ENCODE measurements around the gene BMI1.

Gene BMI1

DNA sequence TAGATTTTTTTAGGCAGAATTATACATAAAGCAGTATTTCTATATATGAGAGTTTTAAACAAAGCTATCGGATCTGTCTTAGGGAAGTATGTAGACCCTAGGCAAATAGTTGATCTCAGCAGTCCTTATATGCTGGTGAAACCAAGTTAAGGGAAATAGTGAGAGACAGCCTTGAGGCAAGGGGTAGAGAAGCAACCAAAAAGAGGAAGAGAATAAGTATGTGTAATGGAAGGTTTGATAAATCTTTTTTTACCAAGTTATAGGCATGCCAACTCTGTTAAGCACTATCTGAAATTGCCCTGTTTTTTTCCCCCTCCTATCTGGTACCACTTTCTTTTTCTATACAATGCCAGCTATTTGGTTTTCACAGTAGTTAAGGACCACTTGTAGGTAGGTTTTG lies 44.3 kb downstream of the BMI1 start:
- H3K27ac ChIP-seq = no peak overlapping the region
- no peak for DNase-seq (ENCODE audit: low read depth, low spot score)

DNA sequence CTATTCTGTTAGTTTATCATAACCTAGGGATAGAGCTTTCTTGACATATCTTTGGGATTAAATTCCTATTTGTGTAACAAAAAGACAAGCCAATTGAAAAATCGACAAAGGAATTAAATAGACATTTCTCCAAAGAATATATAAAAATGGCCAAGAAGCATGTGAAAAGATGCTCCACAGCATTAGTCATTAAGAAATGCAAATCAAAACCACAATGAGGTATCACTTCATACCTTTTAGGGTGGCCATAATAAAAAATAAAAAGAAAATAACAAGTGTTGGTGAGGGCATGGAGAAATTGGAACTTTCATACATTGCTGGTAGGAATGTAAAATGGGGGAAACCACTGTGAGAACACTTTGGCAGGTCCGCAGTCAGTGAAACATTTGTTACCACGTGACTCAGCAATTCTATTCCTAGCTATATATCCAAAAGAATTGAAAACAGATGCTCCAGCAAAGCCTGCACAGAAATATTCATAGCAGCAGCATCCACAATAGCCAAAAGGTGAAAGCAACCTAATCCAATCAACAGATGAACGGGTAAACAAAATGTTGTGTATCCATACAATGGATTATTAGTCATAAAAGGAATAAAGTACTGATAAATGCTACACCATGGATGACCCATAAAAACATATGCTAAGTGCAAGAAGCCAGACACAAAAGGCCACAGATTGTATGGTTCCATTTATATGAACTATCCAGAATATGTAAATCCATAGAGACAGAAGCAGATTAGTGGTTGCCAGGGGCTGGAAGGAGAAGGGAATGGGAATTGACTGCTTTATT lies 44.9 kb downstream of the BMI1 start:
- no peak for DNase-seq (ENCODE audit: low read depth, low spot score)
- H3K27ac ChIP-seq = no peak overlapping the region

DNA sequence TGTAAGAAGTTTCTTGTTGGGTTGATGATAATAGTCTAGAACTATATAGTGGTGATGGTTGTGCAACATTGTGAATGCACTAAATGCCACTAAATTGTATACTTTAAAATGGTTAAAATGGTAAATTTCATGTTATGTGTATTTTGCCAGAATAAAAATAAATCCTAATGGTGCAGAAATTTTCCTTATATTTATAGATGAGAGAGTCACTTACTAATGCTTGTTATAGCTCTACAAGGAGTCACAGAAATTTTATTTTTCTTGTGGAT lies 45.5 kb downstream of the BMI1 start:
- no peak overlapping the region for H3K27ac ChIP-seq
- DNase-seq (ENCODE audit: low read depth, low spot score) = no peak

DNA sequence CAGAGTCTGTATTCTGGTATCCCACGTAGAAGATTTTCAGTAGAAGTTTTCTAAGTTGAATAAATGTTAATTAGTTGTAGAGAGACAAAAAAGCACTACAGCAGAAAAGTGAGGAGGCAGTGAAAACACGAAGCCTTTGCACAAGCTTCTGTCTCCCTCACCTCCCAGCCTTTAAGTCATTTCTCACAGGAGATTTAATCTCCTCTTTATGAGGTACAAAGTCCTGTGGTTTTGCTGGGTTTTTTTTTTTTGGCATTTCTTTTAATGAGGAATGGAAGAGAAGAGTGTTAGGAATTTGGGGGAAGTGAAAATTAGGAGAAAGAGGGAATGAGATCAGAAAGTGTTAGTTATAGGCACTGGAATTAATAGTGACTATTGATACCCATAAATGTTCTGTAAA lies 45.9 kb downstream of the BMI1 start:
- no peak overlapping the region for H3K27ac ChIP-seq
- no peak for DNase-seq (ENCODE audit: low read depth, low spot score)

DNA sequence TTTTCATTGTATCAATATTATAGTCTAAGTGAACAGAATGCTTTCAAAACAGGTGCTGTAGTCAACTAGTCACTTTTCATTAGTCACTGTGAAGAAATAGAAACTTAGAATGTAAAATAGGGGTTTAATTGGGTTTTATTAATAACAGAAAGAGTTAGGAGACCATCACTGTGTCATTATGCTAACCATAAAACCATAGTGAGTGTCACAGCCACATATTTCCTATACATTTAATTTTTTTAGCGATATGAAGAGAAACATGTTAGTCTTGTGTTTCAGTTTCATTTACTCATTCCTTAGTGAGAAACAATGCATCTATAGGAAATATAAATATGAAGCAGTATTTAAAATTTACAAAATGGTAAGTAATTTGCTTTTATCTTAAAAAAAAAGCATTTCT lies 46.6 kb downstream of the BMI1 start:
- no peak for DNase-seq (ENCODE audit: low read depth, low spot score)
- no peak overlapping the region for H3K27ac ChIP-seq

DNA sequence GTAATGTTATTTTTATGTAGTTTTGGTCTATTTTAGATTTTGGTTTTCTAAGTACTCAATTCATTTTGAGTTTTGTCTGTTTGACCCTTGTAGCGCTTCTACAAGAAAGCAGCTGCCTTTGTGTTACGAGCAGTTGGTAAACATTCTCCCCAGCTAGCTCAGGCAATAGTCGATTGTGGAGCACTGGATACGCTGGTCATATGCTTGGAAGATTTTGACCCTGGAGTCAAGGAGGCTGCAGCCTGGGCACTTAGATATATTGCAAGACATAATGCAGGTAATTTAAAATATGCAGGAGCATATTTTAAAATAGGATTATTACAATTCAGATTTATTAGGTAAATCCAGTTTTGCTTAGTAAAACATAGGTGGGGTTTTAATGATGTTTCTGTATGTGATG lies 47.5 kb downstream of the BMI1 start:
- no peak overlapping the region for H3K27ac ChIP-seq
- DNase-seq (ENCODE audit: low read depth, low spot score) = no peak

DNA sequence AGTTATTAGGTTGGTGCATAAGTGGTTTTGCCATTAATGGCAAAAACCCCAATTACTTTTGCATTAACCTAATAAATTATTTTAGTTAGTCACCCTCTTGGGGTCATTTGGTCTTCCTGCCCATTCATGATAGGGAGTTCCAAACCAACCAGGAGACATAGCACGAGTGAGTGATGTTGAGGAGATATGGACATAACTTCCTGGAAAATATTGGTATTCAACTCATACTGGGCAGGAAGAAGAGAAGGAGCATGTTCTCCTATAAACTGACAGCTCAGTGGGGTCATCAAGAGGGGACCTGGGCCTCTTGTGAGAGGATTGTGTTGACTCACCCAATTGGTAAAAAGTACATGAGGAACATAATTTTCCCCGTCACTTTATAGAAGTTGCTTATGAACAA lies 48.1 kb downstream of the BMI1 start:
- DNase-seq (ENCODE audit: low read depth, low spot score) = no peak
- H3K27ac ChIP-seq = no peak overlapping the region

DNA sequence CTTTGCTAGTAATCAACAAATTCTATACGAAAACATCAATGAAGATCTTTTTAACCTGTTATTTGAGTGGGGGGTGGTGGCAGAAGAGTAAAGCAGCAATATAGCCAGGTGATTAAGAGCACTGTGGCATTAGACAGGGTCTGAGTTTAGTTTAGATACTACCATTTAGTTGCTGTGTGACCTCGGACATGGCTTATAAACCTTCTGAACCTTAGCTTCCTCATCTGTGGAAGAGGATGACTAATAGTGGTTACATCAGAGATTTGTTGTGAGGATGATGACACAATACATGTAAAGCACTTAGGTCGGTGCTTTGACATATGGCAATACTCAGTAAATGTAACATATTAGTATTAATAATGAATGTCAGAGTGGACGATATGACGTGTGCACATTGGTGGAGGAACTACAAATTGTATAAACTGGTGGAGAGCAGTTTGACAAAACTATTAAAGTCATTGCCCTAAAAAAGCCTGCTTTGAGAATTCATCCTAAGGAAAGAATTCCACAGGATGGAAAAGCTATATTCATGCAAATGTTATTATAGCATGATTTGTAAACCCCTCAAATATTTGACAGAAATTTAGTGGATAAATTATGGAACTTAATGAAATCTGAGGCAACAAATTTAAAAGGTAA lies 48.7 kb downstream of the BMI1 start:
- DNase-seq (ENCODE audit: low read depth, low spot score) = peak; percentile 10
- no peak overlapping the region for H3K27ac ChIP-seq

DNA sequence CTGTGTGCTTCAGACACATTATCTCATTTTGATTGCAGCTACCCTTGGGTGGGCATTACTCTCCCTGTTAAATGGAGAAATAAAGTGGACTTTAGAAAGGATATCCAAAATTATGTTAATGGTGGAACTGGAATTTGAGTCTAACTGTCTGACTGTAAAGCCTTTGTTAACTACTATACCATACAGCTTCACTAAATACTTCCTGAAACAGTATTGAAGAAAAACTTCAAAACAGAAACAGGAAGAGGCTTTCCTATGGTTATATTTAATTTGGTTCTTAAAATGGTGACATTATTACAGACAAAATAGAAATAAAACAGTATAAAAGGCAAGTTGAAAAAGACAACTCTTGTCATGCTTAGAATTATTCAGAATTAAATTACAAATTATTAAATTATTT lies 49.4 kb downstream of the BMI1 start:
- DNase-seq (ENCODE audit: low read depth, low spot score) = no peak
- H3K27ac ChIP-seq = no peak overlapping the region

DNA sequence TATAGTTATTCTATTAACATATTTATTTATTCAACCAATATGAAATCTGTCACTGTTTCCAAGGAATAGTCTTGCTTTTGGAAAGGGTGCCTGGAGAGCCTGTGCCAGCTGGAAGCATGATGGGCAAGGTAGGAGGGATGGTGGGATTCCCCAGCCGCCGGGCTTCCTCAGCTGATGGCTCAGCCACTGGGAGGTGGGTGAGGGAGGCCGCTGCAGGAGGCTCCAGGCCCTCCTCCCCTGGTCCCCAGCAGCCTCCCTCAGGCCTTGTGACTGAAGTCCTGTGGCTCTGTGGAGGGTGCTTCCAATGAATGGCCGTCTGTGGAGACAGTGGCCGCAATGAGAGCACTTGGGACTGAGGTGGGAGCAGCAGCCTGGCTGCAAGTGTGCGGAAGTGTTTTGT lies 51.4 kb downstream of the BMI1 start:
- DNase-seq (ENCODE audit: low read depth, low spot score) = no peak
- H3K27ac ChIP-seq = no peak overlapping the region

DNA sequence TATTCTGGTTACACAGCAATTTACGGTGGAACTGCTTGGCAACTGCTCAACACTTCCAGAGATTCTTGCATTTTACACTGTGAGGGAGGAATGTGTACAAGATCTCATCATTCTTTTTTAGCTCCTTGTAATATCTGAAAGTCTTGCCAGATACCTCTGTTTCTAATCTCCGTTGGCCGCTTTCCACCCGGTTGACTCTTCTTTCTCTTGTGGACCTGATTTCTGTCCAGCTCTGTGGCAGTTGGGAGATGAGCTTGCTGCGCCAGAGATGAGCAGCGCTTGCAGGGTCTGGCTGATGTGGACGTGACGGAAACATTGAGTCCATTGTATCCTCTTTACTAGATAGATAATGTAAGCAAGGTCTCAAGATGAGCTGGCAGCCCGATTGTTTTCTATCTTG lies 52.0 kb downstream of the BMI1 start:
- no peak for DNase-seq (ENCODE audit: low read depth, low spot score)
- H3K27ac ChIP-seq = no peak overlapping the region

DNA sequence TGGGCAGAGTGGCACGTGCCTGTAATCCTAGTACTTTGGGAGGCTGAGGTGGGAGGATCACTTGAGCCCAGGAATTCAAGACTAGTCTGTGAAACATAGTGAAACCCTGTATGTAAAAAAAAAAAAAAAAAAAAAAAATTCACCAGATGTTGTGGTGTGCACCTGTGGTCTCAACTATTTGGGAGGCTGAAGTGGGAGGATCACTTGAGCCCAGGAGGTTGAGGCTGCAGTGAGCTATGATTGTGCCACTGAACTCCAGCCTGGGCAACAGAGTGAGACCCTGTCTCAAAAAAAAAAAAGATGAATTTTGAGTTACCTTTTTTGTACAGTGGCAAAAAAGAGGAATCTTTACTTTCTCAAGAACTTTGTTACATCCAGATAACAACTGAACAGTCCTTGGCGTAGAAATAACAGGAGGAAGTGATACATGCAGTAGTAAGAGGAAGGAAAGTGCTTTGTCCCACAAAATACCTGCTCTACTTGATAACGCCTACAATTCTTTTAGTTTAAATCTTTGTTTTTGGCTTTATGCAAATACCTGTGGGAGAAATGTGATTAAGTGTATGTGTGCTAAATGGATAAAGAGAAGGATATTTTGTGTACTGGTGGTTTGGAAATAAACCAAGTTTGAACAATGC lies 53.7 kb downstream of the BMI1 start:
- H3K27ac ChIP-seq = no peak overlapping the region
- DNase-seq (ENCODE audit: low read depth, low spot score) = no peak

DNA sequence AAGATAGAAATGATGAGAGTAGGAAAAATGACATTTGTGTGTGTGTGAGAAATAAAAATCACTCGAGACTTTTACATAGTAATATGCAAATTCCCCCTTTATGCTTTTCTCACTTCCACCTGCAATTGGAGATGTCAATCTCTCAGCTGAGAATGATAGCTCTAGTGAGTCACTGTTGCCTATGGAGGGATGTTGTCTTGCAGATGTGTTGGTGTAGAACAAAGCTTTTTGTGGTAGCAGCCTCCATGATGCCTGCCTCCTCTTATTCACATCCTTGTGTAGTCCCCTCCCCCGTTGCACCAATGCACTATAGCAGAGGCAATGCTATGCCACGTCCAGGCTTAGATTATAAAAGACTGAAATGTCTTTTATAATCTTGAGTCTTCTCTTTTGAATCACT lies 58.2 kb downstream of the BMI1 start:
- DNase-seq (ENCODE audit: low read depth, low spot score) = no peak
- H3K27ac ChIP-seq = no peak overlapping the region

Measured in epithelial cell of prostate (primary cell).